Peyer's patch (tissue), 4 donors: ENCODE measurements around the gene ZFYVE1. TPM values are rescaled to one million over a fixed set of nuclear protein-coding genes. Genes with fewer than 3 reads are reported as not detected.

Experiments
- DNase-seq, 3 donors: peaks; one replicate each; pipeline ENCODE4 v3.0.0-alpha.2; 2017 to 2019
- H3K27ac ChIP-seq, 4 donors: fragments of 200-600 bp; sonication (generic); one replicate each; pipeline ENCODE4 v1.5.1; 2016 to 2019
- H3K27me3 ChIP-seq, 2 donors: fragments of 200-600 bp; sonication (generic); one replicate each; pipeline ENCODE4 v1.5.1; 2019
- H3K36me3 ChIP-seq, 3 donors: fragments of 200-600 bp; sonication (generic); one replicate each; pipeline ENCODE4 v1.5.1; 2016 to 2019
- H3K4me1 ChIP-seq, 4 donors: fragments of 200-600 bp; sonication (generic); one replicate each; pipeline ENCODE4 v1.5.1; 2016 to 2019
- H3K4me3 ChIP-seq, 4 donors: fragments of 200-600 bp; sonication (generic); 1 replicate in 3 of 4; 2 replicates in 1 of 4; pipeline ENCODE4 v1.5.1; 2016 to 2019; ENCODE audit warnings: mild to moderate bottlenecking in 1 of 4
- H3K9me3 ChIP-seq, 4 donors: fragments of 200-600 bp; sonication (generic); one replicate each; pipeline ENCODE4 v1.5.1; 2016 to 2019; ENCODE audit warnings: mild to moderate bottlenecking in 1 of 4
- CTCF ChIP-seq, 6 experiments: fragments of 450-650 bp in 4 of 6; fragments of 200-600 bp in 2 of 6; sonication (generic) in 1 of 6; IDR thresholded peaks; one replicate each; pipeline ENCODE4 v1.5.1; 2017 to 2019; ENCODE audit warnings: antibody characterized with exemption in 6 of 6, mild to moderate bottlenecking in 3 of 6, moderate library complexity in 1 of 6
- POLR2A ChIP-seq, 2 donors: fragments of 450-650 bp; IDR thresholded peaks; one replicate each; pipeline ENCODE4 v1.5.1; 2017; ENCODE audit warnings: antibody characterized with exemption in 2 of 2, mild to moderate bottlenecking in 2 of 2, moderate library complexity in 2 of 2
- small RNA-seq, 2 donors: library from RNA; depleted of rRNA; stranded (forward); fragments of <200 nt; gene quantifications; one replicate each; pipeline ENCODE3, GENCODE V24; 2016
- total RNA-seq, 4 donors: library from RNA; depleted of rRNA; stranded (reverse); fragments of >200 nt; gene quantifications; one replicate each; pipeline ENCODE4 v1.1.0, GENCODE V29; 2016

The ZFYVE1 gene
- total RNA-seq, 4 donors from 2014 or later, result 8.3 to 32.5 (median 26.8) TPM

GRCh38 chr14:72921396-72921795 is 105.5 kb downstream of the ZFYVE1 start:
- DNase-seq, result no peak
- Histone ChIP-seq H3K4me1 (no peaks in the 10 kb centered on the region), H3K9me3 (no peaks in the 10 kb centered on the region), H3K27me3 (no peaks in the 10 kb centered on the region), H3K27ac (no peak overlapping the region), H3K4me3 (no peak overlapping the region), H3K36me3 (no peaks in the 10 kb centered on the region)
- TF ChIP-seq POLR2A (IDR thresholded peaks at IDR 0.05) (no peak), CTCF (IDR thresholded peaks at IDR 0.05) (no peak)

GRCh38 chr14:72920008-72920407 is 106.9 kb downstream of the ZFYVE1 start:
- no peak for DNase-seq
- H3K4me1 ChIP-seq, result no peaks in the 10 kb centered on the region
- no peaks in the 10 kb centered on the region for H3K9me3 ChIP-seq
- no peaks in the 10 kb centered on the region for H3K36me3 ChIP-seq
- H3K4me3 ChIP-seq, result no peak overlapping the region
- TF ChIP-seq POLR2A (IDR thresholded peaks at IDR 0.05) (no peak), CTCF (IDR thresholded peaks at IDR 0.05) (no peak)
- H3K27ac ChIP-seq, result no peak overlapping the region
- H3K27me3 ChIP-seq, result no peaks in the 10 kb centered on the region

Small RNAs within 50 kb of the gene (small RNA-seq; reads per million reads assigned to genes)
- gene RN7SL586P, result 0 reads per million in 2 donors

Other genes starting within 250 kb of the ZFYVE1 start
- gene DPF3, start 133.0 kb downstream of the ZFYVE1 start, total RNA-seq, result 10 to 100 TPM; 10.7 to 25.6 (median 17.9) TPM
- 10 to 100 TPM; 11.2 to 49.5 (median 27.6) TPM for gene DCAF4, start 100.6 kb downstream of the ZFYVE1 start, total RNA-seq
- gene RBM25, start 31.4 kb upstream of the ZFYVE1 start, total RNA-seq, result 100 to 1,000 TPM in 1 of 4 donors, 10 to 100 TPM in 3; 73.2 to 364 (median 86.0) TPM
- gene PSEN1, start 109.4 kb upstream of the ZFYVE1 start, total RNA-seq, result 100 to 1,000 TPM in 2 of 4 donors, 10 to 100 TPM in 2; 32.2 to 118 (median 100) TPM
- gene PAPLN, start 210.4 kb upstream of the ZFYVE1 start, total RNA-seq, result 10 to 100 TPM in 2 of 4 donors, 1 to 10 TPM in 2; 8.1 to 27.2 (median 12.7) TPM